Measurements from ENCODE around the gene R3HCC1L.

Gene R3HCC1L

DNA sequence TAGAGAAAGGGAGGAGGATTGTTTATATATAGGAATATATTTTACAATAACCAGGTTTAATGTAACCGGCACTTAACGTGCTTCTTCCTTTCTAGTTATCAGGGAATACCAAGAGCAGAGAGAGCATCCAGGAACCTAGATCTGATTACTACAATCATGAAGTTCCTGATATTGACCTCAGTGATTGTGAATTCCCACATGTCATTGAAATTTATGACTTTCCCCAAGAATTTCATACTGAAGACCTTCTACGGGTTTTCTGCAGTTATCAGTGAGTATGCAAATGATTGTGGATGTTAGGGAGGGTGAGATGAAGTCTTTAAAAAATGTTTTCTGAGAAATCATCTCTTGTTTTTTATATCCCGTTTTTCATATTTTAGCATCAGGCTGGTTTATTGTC is 97.0 kb downstream of the R3HCC1L start:
- Histone ChIP-seq H4K20me1 (ENCODE audit: low read depth, low read length) (peaks cover 3% of the 10 kb centered on the region; the same call in 1 of the 2 replicates), H3K4me3 (ENCODE audit: insufficient read depth, low read length, poor library complexity, severe bottlenecking) (no peak overlapping the region), H3K9me2 (replicated peaks; ENCODE audit: insufficient read depth, low read length) (no peaks in the 10 kb centered on the region), H3K9me3 (ENCODE audit: insufficient read depth, low read length) (peaks cover 7% of the 10 kb centered on the region; the same call in 1 of the 2 replicates), H3K9ac (ENCODE audit: low read length) (no peak overlapping the region), H3F3A (ENCODE audit: insufficient read depth) (no peaks in the 10 kb centered on the region; the same call in 1 of the 2 replicates), H3K79me2 (ENCODE audit: insufficient read depth, low read length) (peaks cover 36% of the 10 kb centered on the region), H3K36me3 (ENCODE audit: low read length) (peaks cover 48% of the 10 kb centered on the region), H2AFZ (ENCODE audit: low read depth, low read length, severe bottlenecking) (no peak overlapping the region), H3K4me2 (ENCODE audit: low read depth, low read length, poor library complexity, severe bottlenecking) (no peak overlapping the region), H3K27ac (ENCODE audit: low read depth, low read length) (no peak overlapping the region), H3K27me3 (ENCODE audit: low read length) (no peaks in the 10 kb centered on the region)
- TF ChIP-seq, protein P1, sequence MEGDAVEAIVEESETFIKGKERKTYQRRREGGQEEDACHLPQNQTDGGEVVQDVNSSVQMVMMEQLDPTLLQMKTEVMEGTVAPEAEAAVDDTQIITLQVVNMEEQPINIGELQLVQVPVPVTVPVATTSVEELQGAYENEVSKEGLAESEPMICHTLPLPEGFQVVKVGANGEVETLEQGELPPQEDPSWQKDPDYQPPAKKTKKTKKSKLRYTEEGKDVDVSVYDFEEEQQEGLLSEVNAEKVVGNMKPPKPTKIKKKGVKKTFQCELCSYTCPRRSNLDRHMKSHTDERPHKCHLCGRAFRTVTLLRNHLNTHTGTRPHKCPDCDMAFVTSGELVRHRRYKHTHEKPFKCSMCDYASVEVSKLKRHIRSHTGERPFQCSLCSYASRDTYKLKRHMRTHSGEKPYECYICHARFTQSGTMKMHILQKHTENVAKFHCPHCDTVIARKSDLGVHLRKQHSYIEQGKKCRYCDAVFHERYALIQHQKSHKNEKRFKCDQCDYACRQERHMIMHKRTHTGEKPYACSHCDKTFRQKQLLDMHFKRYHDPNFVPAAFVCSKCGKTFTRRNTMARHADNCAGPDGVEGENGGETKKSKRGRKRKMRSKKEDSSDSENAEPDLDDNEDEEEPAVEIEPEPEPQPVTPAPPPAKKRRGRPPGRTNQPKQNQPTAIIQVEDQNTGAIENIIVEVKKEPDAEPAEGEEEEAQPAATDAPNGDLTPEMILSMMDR (IDR thresholded peaks at IDR 0.05; ENCODE audit: insufficient read depth, low read length, poor library complexity, severe bottlenecking) = no peak
- no peak for TF ChIP-seq EZH2phosphoT487 (conservative IDR thresholded peaks at IDR 0.05; ENCODE audit: low read length)

DNA sequence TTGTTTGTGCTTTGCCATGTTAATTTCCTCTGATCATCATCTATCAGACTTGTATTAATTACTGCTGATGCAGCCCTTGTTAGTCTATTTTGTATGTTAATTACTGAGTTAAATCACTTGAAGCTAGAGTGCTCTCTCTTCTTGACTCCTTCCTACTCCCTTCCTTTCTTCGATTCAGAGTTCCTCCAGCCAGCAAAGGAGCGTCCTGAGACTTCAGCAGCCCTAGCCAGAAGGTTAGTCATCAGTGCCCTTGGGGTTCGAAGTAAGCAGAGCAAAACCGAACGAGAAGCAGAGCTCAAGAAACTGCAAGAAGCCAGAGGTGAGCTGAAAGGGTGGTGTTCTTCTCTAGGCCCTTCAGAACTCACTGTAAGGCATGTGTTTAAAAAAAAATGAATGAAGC is 101.4 kb downstream of the R3HCC1L start:
- TF ChIP-seq, protein P1 (IDR thresholded peaks at IDR 0.05; ENCODE audit: insufficient read depth, low read length, poor library complexity, severe bottlenecking) = no peak
- no peak for TF ChIP-seq EZH2phosphoT487 (conservative IDR thresholded peaks at IDR 0.05; ENCODE audit: low read length)
- peaks cover 22% of the 10 kb centered on the region for H3K79me2 ChIP-seq (ENCODE audit: insufficient read depth, low read length)
- H3K9me2 ChIP-seq (replicated peaks; ENCODE audit: insufficient read depth, low read length) = no peaks in the 10 kb centered on the region
- H3K27ac ChIP-seq (ENCODE audit: low read depth, low read length) = no peak overlapping the region
- H3K27me3 ChIP-seq (ENCODE audit: low read length) = no peaks in the 10 kb centered on the region
- H3K4me2 ChIP-seq (ENCODE audit: low read depth, low read length, poor library complexity, severe bottlenecking) = no peak overlapping the region
- no peak overlapping the region for H3K9ac ChIP-seq (ENCODE audit: low read length)
- H3K36me3 ChIP-seq (ENCODE audit: low read length) = peaks cover 62% of the 10 kb centered on the region; the same call in 1 of the 2 replicates
- H3K4me3 ChIP-seq (ENCODE audit: insufficient read depth, low read length, poor library complexity, severe bottlenecking) = no peak overlapping the region
- no peaks in the 10 kb centered on the region; the same call in 1 of the 2 replicates for H3F3A ChIP-seq (ENCODE audit: insufficient read depth)
- peaks cover 3% of the 10 kb centered on the region; the same call in 1 of the 2 replicates for H4K20me1 ChIP-seq (ENCODE audit: low read depth, low read length)
- H2AFZ ChIP-seq (ENCODE audit: low read depth, low read length, severe bottlenecking) = no peak overlapping the region
- no peaks in the 10 kb centered on the region for H3K9me3 ChIP-seq (ENCODE audit: insufficient read depth, low read length)

DNA sequence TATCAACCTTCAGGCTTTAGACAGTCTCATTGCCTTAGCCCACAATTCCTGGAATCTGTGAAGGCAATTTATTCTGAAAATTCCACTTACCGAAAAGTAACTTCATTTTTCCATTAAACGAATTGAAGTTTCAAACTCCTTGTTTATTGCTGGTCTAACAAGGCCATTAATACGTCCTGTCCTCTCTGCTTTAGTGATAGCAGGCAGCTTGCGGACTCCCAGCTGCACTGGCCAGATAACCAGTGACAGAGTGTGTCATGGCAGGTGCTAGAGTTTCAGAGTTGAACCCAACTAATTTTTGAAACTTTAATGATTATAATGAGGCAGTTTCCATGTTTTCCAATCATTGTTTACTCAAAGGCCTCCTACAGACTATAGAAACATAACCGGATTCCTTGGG is 102.4 kb downstream of the R3HCC1L start:
- Histone ChIP-seq H3K4me2 (ENCODE audit: low read depth, low read length, poor library complexity, severe bottlenecking) (no peak overlapping the region), H3K27me3 (ENCODE audit: low read length) (no peaks in the 10 kb centered on the region), H4K20me1 (ENCODE audit: low read depth, low read length) (peaks cover 3% of the 10 kb centered on the region; the same call in 1 of the 2 replicates), H3K79me2 (ENCODE audit: insufficient read depth, low read length) (peaks cover 14% of the 10 kb centered on the region; the same call in 1 of the 2 replicates), H3K4me3 (ENCODE audit: insufficient read depth, low read length, poor library complexity, severe bottlenecking) (no peak overlapping the region), H3F3A (ENCODE audit: insufficient read depth) (no peaks in the 10 kb centered on the region; the same call in 1 of the 2 replicates), H3K27ac (ENCODE audit: low read depth, low read length) (no peak overlapping the region), H3K9me2 (replicated peaks; ENCODE audit: insufficient read depth, low read length) (no peaks in the 10 kb centered on the region), H3K36me3 (ENCODE audit: low read length) (peaks cover 62% of the 10 kb centered on the region; the same call in 1 of the 2 replicates), H3K9me3 (ENCODE audit: insufficient read depth, low read length) (no peaks in the 10 kb centered on the region), H3K9ac (ENCODE audit: low read length) (no peak overlapping the region), H2AFZ (ENCODE audit: low read depth, low read length, severe bottlenecking) (no peak overlapping the region)
- TF ChIP-seq EZH2phosphoT487 (conservative IDR thresholded peaks at IDR 0.05; ENCODE audit: low read length) = no peak
- TF ChIP-seq, protein P1 (IDR thresholded peaks at IDR 0.05; ENCODE audit: insufficient read depth, low read length, poor library complexity, severe bottlenecking) = no peak
